Liver (tissue), 9 donors: Measurements from ENCODE around the gene PALLD. TPM values are rescaled to one million over a fixed set of nuclear protein-coding genes. Genes with fewer than 3 reads are reported as not detected.

Source experiments
- DNase-seq: peaks from one replicate; pipeline ENCODE4 v3.0.0-alpha.2; 2017; ENCODE audit warnings: low spot score
- H3K27ac ChIP-seq, 2 donors: one replicate each; pipeline ENCODE4 v1.7.0; 2013; ENCODE audit warnings: inconsistent platforms in 2 of 2, low read length in 2 of 2, control low read depth in 1 of 2, low read depth in 1 of 2, mild to moderate bottlenecking in 1 of 2
- H3K27me3 ChIP-seq, 4 donors: one replicate each; pipeline versions ENCODE4 v1.6.1 to v1.7.0; 2013; ENCODE audit warnings: low read length in 3 of 4, inconsistent platforms in 1 of 4, mild to moderate bottlenecking in 1 of 4, moderate library complexity in 1 of 4; ENCODE audit not compliant: control insufficient read depth in 4 of 4, insufficient read depth in 4 of 4
- H3K36me3 ChIP-seq, 4 donors: one replicate each; pipeline versions ENCODE4 v1.6.1 to v1.7.0; 2013; ENCODE audit warnings: low read length in 3 of 4, mild to moderate bottlenecking in 3 of 4, low read depth in 1 of 4, moderate library complexity in 1 of 4; ENCODE audit not compliant: control insufficient read depth in 4 of 4, insufficient read depth in 3 of 4
- H3K4me1 ChIP-seq, 4 donors: one replicate each; pipeline versions ENCODE4 v1.6.1 to v1.7.0; 2013; ENCODE audit warnings: low read length in 3 of 4, mild to moderate bottlenecking in 3 of 4, moderate library complexity in 1 of 4; ENCODE audit not compliant: control insufficient read depth in 4 of 4, insufficient read depth in 4 of 4
- H3K4me3 ChIP-seq, 3 donors: one replicate each; pipeline versions ENCODE4 v1.6.1 to v1.7.0; 2013; ENCODE audit warnings: low read length in 3 of 3, control low read depth in 1 of 3, low read depth in 1 of 3, mild to moderate bottlenecking in 1 of 3
- H3K9ac ChIP-seq, 2 donors: one replicate each; pipeline ENCODE4 v1.7.0; 2013; ENCODE audit warnings: low read length in 2 of 2, mild to moderate bottlenecking in 2 of 2, moderate library complexity in 2 of 2, control low read depth in 1 of 2, low read depth in 1 of 2
- H3K9me3 ChIP-seq, 4 donors: one replicate each; pipeline versions ENCODE4 v1.6.1 to v1.7.0; 2013; ENCODE audit warnings: low read length in 3 of 4; ENCODE audit not compliant: control insufficient read depth in 4 of 4
- EGR1 ChIP-seq, 2 donors: IDR thresholded peaks; 2 replicates each; pipeline ENCODE4 v1.6.1; 2016 to 2018; ENCODE audit warnings: antibody characterized with exemption in 2 of 2, low read depth in 2 of 2
- FOXA1 ChIP-seq: IDR thresholded peaks from 2 replicates; pipeline ENCODE4 v1.6.1; 2016; ENCODE audit warnings: antibody characterized with exemption
- FOXA2 ChIP-seq: IDR thresholded peaks from 2 replicates; pipeline ENCODE4 v1.6.1; 2016; ENCODE audit warnings: antibody characterized with exemption
- GABPA ChIP-seq, 2 donors: IDR thresholded peaks in 1 of 2; conservative IDR thresholded peaks in 1 of 2; 2 replicates each; pipeline ENCODE4 v1.6.1; 2016; ENCODE audit warnings: antibody characterized with exemption in 2 of 2, mild to moderate bottlenecking in 1 of 2, moderate library complexity in 1 of 2
- HNF4A ChIP-seq, 2 donors: conservative IDR thresholded peaks; 2 replicates each; pipeline ENCODE4 v1.6.1; 2016; ENCODE audit warnings: antibody characterized with exemption in 2 of 2, mild to moderate bottlenecking in 2 of 2
- HNF4G ChIP-seq: IDR thresholded peaks from 2 replicates; pipeline ENCODE4 v1.6.1; 2016; ENCODE audit warnings: antibody characterized with exemption
- JUND ChIP-seq, 2 donors: IDR thresholded peaks; 2 replicates each; pipeline ENCODE4 v1.6.1; 2016; ENCODE audit warnings: antibody characterized with exemption in 2 of 2
- RAD21 ChIP-seq, 2 donors: IDR thresholded peaks; 2 replicates each; pipeline ENCODE4 v1.6.1; 2016; ENCODE audit warnings: antibody characterized with exemption in 2 of 2, mild to moderate bottlenecking in 2 of 2
- SP1 ChIP-seq: IDR thresholded peaks from 2 replicates; pipeline ENCODE4 v1.6.1; 2018; ENCODE audit warnings: antibody characterized with exemption, mild to moderate bottlenecking
- TAF1 ChIP-seq: conservative IDR thresholded peaks from 2 replicates; pipeline ENCODE4 v1.6.1; 2016; ENCODE audit warnings: antibody characterized with exemption, mild to moderate bottlenecking
- ZBTB33 ChIP-seq: IDR thresholded peaks from 2 replicates; pipeline ENCODE4 v1.6.1; 2016; ENCODE audit warnings: antibody characterized with exemption
- WGBS: extraction: QIAGEN DNeasy Blood & Tissue Kit; methylation state at CpG from one replicate; pipeline ENCODE4 v1.1.7; 2013; 5-methylcytosine and 5-hydroxymethylcytosine counted together
- polyA plus RNA-seq, 2 donors: library from polyadenylated mRNA; stranded (reverse) in 1 of 2; unstranded in 1 of 2; fragments of 200-250 nt in 1 of 2; fragments of >200 nt in 1 of 2; fragmentation: Nextera tagmentation in 1 of 2; extraction: Ambion mirVana in 1 of 2; gene quantifications; one replicate each; pipeline versions ENCODE4 v1.2.1 to v1.2.3, GENCODE V29; 2013 to 2015
- total RNA-seq, 2 donors: library from RNA; depleted of rRNA; stranded (reverse); fragments of >200 nt; gene quantifications; one replicate each; pipeline ENCODE4 v1.2.3, GENCODE V29; 2014
- TF ChIP-seq, protein P1 (sequence below): fragments of 150-350 bp; IDR thresholded peaks from 2 replicates; pipeline ENCODE4 v1.5.1; 2017; ENCODE audit warnings: improper control_type of control experiment, low read depth, low read length; ENCODE audit not compliant: missing input control
- TF ChIP-seq, protein P2 (sequence below): IDR thresholded peaks from 2 replicates; pipeline ENCODE4 v1.6.1; 2016; ENCODE audit warnings: antibody characterized with exemption
- TF ChIP-seq, protein P3 (sequence below): IDR thresholded peaks from 2 replicates; pipeline ENCODE4 v1.6.1; 2016; ENCODE audit warnings: antibody characterized with exemption, mild to moderate bottlenecking
- donor health status: healthy.
- donor health status: healthy.
- donor health status: healthy.
- donor health status: healthy.
- donor health status: healthy.

The PALLD gene
- total and polyA plus RNA-seq, 4 donors: 9.0 to 26.3 (median 14.7) TPM

- Histone ChIP-seq H3K9ac (no peak overlapping the region), H3K4me3 (no peak overlapping the region), H3K4me1 (no peaks in the 10 kb centered on the region), H3K27me3 (no peaks in the 10 kb centered on the region), H3K9me3 (peaks cover 0 to 7% (median 0%) of the 10 kb centered on the region in 4 donors), H3K27ac (no peak overlapping the region), H3K36me3 (no peaks in the 10 kb centered on the region)
- WGBS: 81% methylated on average over 6 of the region's 6 CpGs
- DNase-seq: no peak
- no peak for TF ChIP-seq GABPA (IDR thresholded peaks at IDR 0.05 in 1 of 2, conservative IDR thresholded peaks at IDR 0.05 in 1 of 2)
Measured at GRCh38 chr4:168731706-168732414, 235.0 kb downstream of the PALLD start.

GRCh38 chr4:168732714-168733113, 235.9 kb downstream of the PALLD start:
- Histone ChIP-seq H3K9ac (no peak overlapping the region), H3K27me3 (no peaks in the 10 kb centered on the region), H3K9me3 (peaks cover 0 to 1% (median 0%) of the 10 kb centered on the region in 4 donors), H3K4me3 (no peak overlapping the region), H3K4me1 (no peaks in the 10 kb centered on the region), H3K27ac (no peak overlapping the region), H3K36me3 (no peaks in the 10 kb centered on the region)
- TF ChIP-seq, protein P1, sequence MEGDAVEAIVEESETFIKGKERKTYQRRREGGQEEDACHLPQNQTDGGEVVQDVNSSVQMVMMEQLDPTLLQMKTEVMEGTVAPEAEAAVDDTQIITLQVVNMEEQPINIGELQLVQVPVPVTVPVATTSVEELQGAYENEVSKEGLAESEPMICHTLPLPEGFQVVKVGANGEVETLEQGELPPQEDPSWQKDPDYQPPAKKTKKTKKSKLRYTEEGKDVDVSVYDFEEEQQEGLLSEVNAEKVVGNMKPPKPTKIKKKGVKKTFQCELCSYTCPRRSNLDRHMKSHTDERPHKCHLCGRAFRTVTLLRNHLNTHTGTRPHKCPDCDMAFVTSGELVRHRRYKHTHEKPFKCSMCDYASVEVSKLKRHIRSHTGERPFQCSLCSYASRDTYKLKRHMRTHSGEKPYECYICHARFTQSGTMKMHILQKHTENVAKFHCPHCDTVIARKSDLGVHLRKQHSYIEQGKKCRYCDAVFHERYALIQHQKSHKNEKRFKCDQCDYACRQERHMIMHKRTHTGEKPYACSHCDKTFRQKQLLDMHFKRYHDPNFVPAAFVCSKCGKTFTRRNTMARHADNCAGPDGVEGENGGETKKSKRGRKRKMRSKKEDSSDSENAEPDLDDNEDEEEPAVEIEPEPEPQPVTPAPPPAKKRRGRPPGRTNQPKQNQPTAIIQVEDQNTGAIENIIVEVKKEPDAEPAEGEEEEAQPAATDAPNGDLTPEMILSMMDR: no peak
- TF ChIP-seq HNF4G (no peak), EGR1 (IDR thresholded peaks at IDR 0.05; ENCODE audit: low read depth in 2 of 2) (no peak), FOXA2 (no peak), RAD21 (IDR thresholded peaks at IDR 0.05) (no peak), JUND (IDR thresholded peaks at IDR 0.05) (no peak), TAF1 (no peak), FOXA1 (no peak)
- 95% methylated on average over 2 of the region's 2 CpGs for WGBS
- DNase-seq: no peak

GRCh38 chr4:168734703-168735678, 238.1 kb downstream of the PALLD start:
- no peaks in the 10 kb centered on the region for H3K36me3 ChIP-seq
- H3K4me1 ChIP-seq: no peaks in the 10 kb centered on the region
- no peak overlapping the region for H3K27ac ChIP-seq
- DNase-seq: no peak
- no peaks in the 10 kb centered on the region for H3K9me3 ChIP-seq
- no peak overlapping the region for H3K9ac ChIP-seq
- WGBS: 82% methylated on average over 11 of the region's 11 CpGs
- no peak overlapping the region for H3K4me3 ChIP-seq
- H3K27me3 ChIP-seq: no peaks in the 10 kb centered on the region
- TF ChIP-seq EGR1 (IDR thresholded peaks at IDR 0.05; ENCODE audit: low read depth in 2 of 2) (no peak), RAD21 (IDR thresholded peaks at IDR 0.05) (no peak), JUND (IDR thresholded peaks at IDR 0.05) (no peak), ZBTB33 (no peak), SP1 (no peak), HNF4A (conservative IDR thresholded peaks at IDR 0.05) (no peak), HNF4G (no peak), FOXA2 (no peak), TAF1 (no peak), GABPA (IDR thresholded peaks at IDR 0.05 in 1 of 2, conservative IDR thresholded peaks at IDR 0.05 in 1 of 2) (no peak)
- TF ChIP-seq, protein P2, sequence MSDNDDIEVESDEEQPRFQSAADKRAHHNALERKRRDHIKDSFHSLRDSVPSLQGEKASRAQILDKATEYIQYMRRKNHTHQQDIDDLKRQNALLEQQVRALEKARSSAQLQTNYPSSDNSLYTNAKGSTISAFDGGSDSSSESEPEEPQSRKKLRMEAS: no peak
- TF ChIP-seq, protein P3, sequence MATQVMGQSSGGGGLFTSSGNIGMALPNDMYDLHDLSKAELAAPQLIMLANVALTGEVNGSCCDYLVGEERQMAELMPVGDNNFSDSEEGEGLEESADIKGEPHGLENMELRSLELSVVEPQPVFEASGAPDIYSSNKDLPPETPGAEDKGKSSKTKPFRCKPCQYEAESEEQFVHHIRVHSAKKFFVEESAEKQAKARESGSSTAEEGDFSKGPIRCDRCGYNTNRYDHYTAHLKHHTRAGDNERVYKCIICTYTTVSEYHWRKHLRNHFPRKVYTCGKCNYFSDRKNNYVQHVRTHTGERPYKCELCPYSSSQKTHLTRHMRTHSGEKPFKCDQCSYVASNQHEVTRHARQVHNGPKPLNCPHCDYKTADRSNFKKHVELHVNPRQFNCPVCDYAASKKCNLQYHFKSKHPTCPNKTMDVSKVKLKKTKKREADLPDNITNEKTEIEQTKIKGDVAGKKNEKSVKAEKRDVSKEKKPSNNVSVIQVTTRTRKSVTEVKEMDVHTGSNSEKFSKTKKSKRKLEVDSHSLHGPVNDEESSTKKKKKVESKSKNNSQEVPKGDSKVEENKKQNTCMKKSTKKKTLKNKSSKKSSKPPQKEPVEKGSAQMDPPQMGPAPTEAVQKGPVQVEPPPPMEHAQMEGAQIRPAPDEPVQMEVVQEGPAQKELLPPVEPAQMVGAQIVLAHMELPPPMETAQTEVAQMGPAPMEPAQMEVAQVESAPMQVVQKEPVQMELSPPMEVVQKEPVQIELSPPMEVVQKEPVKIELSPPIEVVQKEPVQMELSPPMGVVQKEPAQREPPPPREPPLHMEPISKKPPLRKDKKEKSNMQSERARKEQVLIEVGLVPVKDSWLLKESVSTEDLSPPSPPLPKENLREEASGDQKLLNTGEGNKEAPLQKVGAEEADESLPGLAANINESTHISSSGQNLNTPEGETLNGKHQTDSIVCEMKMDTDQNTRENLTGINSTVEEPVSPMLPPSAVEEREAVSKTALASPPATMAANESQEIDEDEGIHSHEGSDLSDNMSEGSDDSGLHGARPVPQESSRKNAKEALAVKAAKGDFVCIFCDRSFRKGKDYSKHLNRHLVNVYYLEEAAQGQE: no peak
- TF ChIP-seq, protein P1: no peak
